ENCODE data around the gene ETFBKMT. TPM values are rescaled to one million over a fixed set of nuclear protein-coding genes. Genes with fewer than 3 reads are reported as not detected.
A peak's percentile ranks its signal among the peaks of the same experiment; 100 is the strongest.

ETFBKMT gene
- total RNA-seq, result 2.2 TPM

- DNase-seq, result peak; percentile 93
These were observed at the start of gene ETFBKMT for GRCh38 chr12:31659087-31659942. Gene ETFBKMT, plus strand, starts transcription at chr12:31659688. Its CDS starts 2,266 bp downstream, at chr12:31661954.

GRCh38 chr12:31612819-31613218 lies 46.7 kb upstream of the ETFBKMT start:
- DNase-seq, result no peak

GRCh38 chr12:31618228-31619025 lies 41.1 kb upstream of the ETFBKMT start:
- DNase-seq, result no peak

- DNase-seq, result no peak
These were observed 39.2 kb upstream of the ETFBKMT start for GRCh38 chr12:31620311-31620710.

- DNase-seq, result no peak
These were observed 37.5 kb upstream of the ETFBKMT start for GRCh38 chr12:31622038-31622437.

- no peak for DNase-seq
These were observed 33.1 kb upstream of the ETFBKMT start for GRCh38 chr12:31626270-31626995.

- peak; percentile 10 for DNase-seq
These were observed 31.9 kb upstream of the ETFBKMT start for GRCh38 chr12:31627456-31628054.

- DNase-seq, result peak; percentile 50
These were observed 29.4 kb upstream of the ETFBKMT start for GRCh38 chr12:31629756-31630732.

GRCh38 chr12:31631023-31631724 lies 28.3 kb upstream of the ETFBKMT start:
- DNase-seq, result no peak

- DNase-seq, result no peak
These were observed 27.7 kb upstream of the ETFBKMT start for GRCh38 chr12:31631809-31632208.

GRCh38 chr12:31633464-31633863 lies 26.0 kb upstream of the ETFBKMT start:
- no peak for DNase-seq

- DNase-seq, result no peak
These were observed 24.9 kb upstream of the ETFBKMT start for GRCh38 chr12:31634620-31635019.

GRCh38 chr12:31641509-31642090 lies 17.9 kb upstream of the ETFBKMT start:
- DNase-seq, result no peak

GRCh38 chr12:31644536-31644935 lies 15.0 kb upstream of the ETFBKMT start:
- no peak for DNase-seq

- no peak for DNase-seq
These were observed 13.6 kb upstream of the ETFBKMT start for GRCh38 chr12:31645924-31646323.

GRCh38 chr12:31647086-31647491 lies 12.4 kb upstream of the ETFBKMT start:
- DNase-seq, result no peak

- DNase-seq, result no peak
These were observed 8.6 kb upstream of the ETFBKMT start for GRCh38 chr12:31650918-31651317.

- no peak for DNase-seq
These were observed 7.5 kb upstream of the ETFBKMT start for GRCh38 chr12:31651893-31652521.

GRCh38 chr12:31655208-31655607 lies 4.3 kb upstream of the ETFBKMT start:
- DNase-seq, result no peak

All from skin of body (tissue), 2 donors.